WTC11 (cell line): ENCODE measurements around the gene RD3L. TPM values are rescaled to one million over a fixed set of nuclear protein-coding genes. Genes with fewer than 3 reads are reported as not detected.

Experiments
- ATAC-seq: fragments of 200-7000 bp; cut with Tn5 transposase; 2 replicates; pipeline ENCODE4 v1.10.0; 2021; ENCODE audit warnings: mild to moderate bottlenecking, moderate library complexity
- CTCF ChIA-PET: fragments of 300-600 bp; sonication (Branson Sonifier 250); formaldehyde crosslinking; loops from one replicate; lab custom pipeline; 2021; ENCODE audit warnings: antibody characterized with exemption; lab: Charles Lee
- POLR2A ChIA-PET: fragments of 350-600 bp; sonication (Branson Sonifier 250); formaldehyde crosslinking; loops from one replicate; lab custom pipeline; 2021; ENCODE audit warnings: antibody characterized with exemption; lab: Charles Lee
- DNase-seq: peaks from one replicate; pipeline ENCODE4 v3.0.0; 2021; ENCODE audit warnings: low spot score
- H3K27ac Mint-ChIP-seq: 2 replicates; pipeline ENCODE4 v1.8.0; 2021; ENCODE audit warnings: mixed read lengths
- H3K27me3 Mint-ChIP-seq: 2 replicates; pipeline ENCODE4 v1.8.0; 2021; ENCODE audit warnings: low read depth, mild to moderate bottlenecking, moderate library complexity, mixed read lengths
- H3K36me3 Mint-ChIP-seq: 2 replicates; pipeline ENCODE4 v1.8.0; 2021; ENCODE audit warnings: mixed read lengths
- H3K4me1 Mint-ChIP-seq: 2 replicates; pipeline ENCODE4 v1.8.0; 2022; ENCODE audit warnings: mixed read lengths
- H3K4me3 Mint-ChIP-seq: 2 replicates; pipeline ENCODE4 v1.8.0; 2021; ENCODE audit warnings: mild to moderate bottlenecking, moderate library complexity, mixed read lengths
- H3K9me3 Mint-ChIP-seq: 2 replicates; pipeline ENCODE4 v1.8.0; 2021; ENCODE audit warnings: mixed read lengths
- CREB1 ChIP-seq: sonication (generic); formaldehyde crosslinking; IDR thresholded peaks from 2 replicates; pipeline ENCODE4 v1.8.0; 2023; ENCODE audit warnings: mild to moderate bottlenecking, missing genetic modification reagents
- GRHL2 ChIP-seq: fragments of 250-450 bp; sonication (Bioruptor Pico); IDR thresholded peaks from 2 replicates; pipeline ENCODE4 v1.8.0; 2022; ENCODE audit warnings: mild to moderate bottlenecking, moderate library complexity; ENCODE audit not compliant: insufficient replicate concordance, severe bottlenecking
- IRF2 ChIP-seq: sonication (generic); formaldehyde crosslinking; IDR thresholded peaks from 2 replicates; pipeline ENCODE4 v1.8.0; 2022; ENCODE audit warnings: low read depth, missing genetic modification reagents, borderline replicate concordance
- JUN ChIP-seq: sonication (generic); formaldehyde crosslinking; IDR thresholded peaks from 2 replicates; pipeline ENCODE4 v1.8.0; 2023; ENCODE audit warnings: mild to moderate bottlenecking, missing genetic modification reagents
- MXD4 ChIP-seq: fragments of 250-450 bp; sonication (Bioruptor Pico); IDR thresholded peaks from 2 replicates; pipeline ENCODE4 v1.8.0; 2021; ENCODE audit warnings: mild to moderate bottlenecking, moderate library complexity, borderline replicate concordance
- MYBL2 ChIP-seq: sonication (generic); formaldehyde crosslinking; IDR thresholded peaks from 2 replicates; pipeline ENCODE4 v1.8.1; 2023; ENCODE audit warnings: mild to moderate bottlenecking, moderate library complexity, missing genetic modification reagents
- NFE2L1 ChIP-seq: sonication (generic); formaldehyde crosslinking; IDR thresholded peaks from 2 replicates; pipeline ENCODE4 v1.8.1; 2023; ENCODE audit warnings: missing genetic modification reagents
- SMAD3 ChIP-seq: sonication (generic); formaldehyde crosslinking; IDR thresholded peaks from 2 replicates; pipeline ENCODE4 v1.8.0; 2022; ENCODE audit warnings: missing genetic modification reagents, mild to moderate bottlenecking, borderline replicate concordance
- SP1 ChIP-seq: sonication (generic); formaldehyde crosslinking; conservative IDR thresholded peaks from 2 replicates; pipeline ENCODE4 v1.8.1; 2022; ENCODE audit warnings: missing genetic modification reagents
- TCF7 ChIP-seq: sonication (generic); formaldehyde crosslinking; IDR thresholded peaks from 2 replicates; pipeline ENCODE4 v1.8.0; 2022; ENCODE audit warnings: mild to moderate bottlenecking, low read depth, missing genetic modification reagents, moderate library complexity
- TEAD1 ChIP-seq: sonication (generic); formaldehyde crosslinking; IDR thresholded peaks from 2 replicates; pipeline ENCODE4 v1.8.0; 2022; ENCODE audit warnings: mild to moderate bottlenecking, missing genetic modification reagents
- ZBTB21 ChIP-seq: sonication (generic); formaldehyde crosslinking; IDR thresholded peaks from 2 replicates; pipeline ENCODE4 v1.8.1; 2023; ENCODE audit warnings: mild to moderate bottlenecking, missing genetic modification reagents, borderline replicate concordance
- ZNF317 ChIP-seq: sonication (generic); formaldehyde crosslinking; IDR thresholded peaks from 2 replicates; pipeline ENCODE4 v1.8.1; 2023; ENCODE audit warnings: low read depth, mild to moderate bottlenecking, moderate library complexity, missing genetic modification reagents, borderline replicate concordance
- ZNF671 ChIP-seq: fragments of 250-450 bp; sonication (Bioruptor Pico); IDR thresholded peaks from 2 replicates; pipeline ENCODE4 v1.8.0; 2021; ENCODE audit warnings: mild to moderate bottlenecking
- total RNA-seq: library from RNA; stranded (reverse); gene quantifications from 3 replicates; pipeline ENCODE4 v1.2.3, GENCODE V29; 2021
- TF ChIP-seq, protein P1 (sequence below): sonication (generic); formaldehyde crosslinking; IDR thresholded peaks from 2 replicates; pipeline ENCODE4 v1.8.1; 2023; ENCODE audit warnings: mild to moderate bottlenecking, missing genetic modification reagents, borderline replicate concordance
- TF ChIP-seq, protein P2 (sequence below): sonication (generic); formaldehyde crosslinking; IDR thresholded peaks from 2 replicates; pipeline ENCODE4 v1.8.0; 2022; ENCODE audit warnings: mild to moderate bottlenecking, missing genetic modification reagents
- TF ChIP-seq, protein P3 (sequence below): fragments of 250-450 bp; sonication (Bioruptor Pico); IDR thresholded peaks from 2 replicates; pipeline ENCODE4 v1.8.0; 2021; ENCODE audit warnings: mild to moderate bottlenecking
- TF ChIP-seq, protein P4 (sequence below): fragments of 250-450 bp; sonication (Bioruptor Pico); conservative IDR thresholded peaks from 2 replicates; pipeline ENCODE4 v1.9.0; 2021; ENCODE audit warnings: mild to moderate bottlenecking
- TF ChIP-seq, protein P5 (sequence below): sonication (generic); formaldehyde crosslinking; conservative IDR thresholded peaks from 2 replicates; pipeline ENCODE4 v1.8.1; 2023; ENCODE audit warnings: mild to moderate bottlenecking, low read depth, missing genetic modification reagents, moderate library complexity
- TF ChIP-seq, protein P6 (sequence below): sonication (generic); formaldehyde crosslinking; IDR thresholded peaks from 2 replicates; pipeline ENCODE4 v1.8.1; 2022; ENCODE audit warnings: missing genetic modification reagents, borderline replicate concordance

RD3L gene
- total RNA-seq, 1 experiment from 2014 or later = not detected

DNA sequence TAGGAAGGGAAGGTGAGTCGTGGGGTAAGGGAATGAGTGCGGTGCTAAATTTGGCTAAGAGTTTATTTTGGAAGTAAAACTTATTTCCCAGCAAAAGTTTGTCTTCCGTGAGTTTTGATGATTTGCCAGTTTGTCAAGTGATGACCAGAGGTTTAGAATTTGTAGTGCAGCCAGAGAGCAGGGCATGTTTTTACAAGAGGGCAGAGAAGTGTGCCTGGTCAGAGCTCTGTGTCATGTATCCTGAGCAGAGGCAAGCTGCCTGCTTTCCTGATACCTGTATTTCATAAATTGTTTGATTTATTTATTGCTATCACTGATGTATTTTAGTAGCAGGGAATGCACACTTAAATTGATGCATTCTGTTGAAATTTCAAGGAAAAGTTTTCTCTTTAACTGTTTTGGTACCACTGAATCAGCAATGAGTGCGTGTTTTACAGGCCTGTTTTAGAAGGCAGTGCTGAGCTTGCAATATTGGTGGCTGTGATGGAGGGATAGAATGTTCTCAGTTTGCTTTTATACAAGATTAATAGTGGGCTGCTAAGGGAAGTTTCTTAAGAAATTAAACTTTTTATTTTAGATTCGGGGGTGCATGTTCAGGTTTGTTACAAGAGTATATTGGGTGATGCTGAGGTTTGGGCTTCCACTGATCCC, 19.7 kb upstream of the RD3L start:
- no peaks in the 10 kb centered on the region for H3K9me3 Mint-ChIP-seq
- TF ChIP-seq TCF7 (CRISPR knock-in tag) (no peak), SMAD3 (no peak), TEAD1 (CRISPR knock-in tag) (no peak), ZNF317 (no peak), IRF2 (CRISPR knock-in tag) (no peak), MXD4 (no peak), JUN (CRISPR knock-in tag) (no peak), GRHL2 (CRISPR knock-in tag) (no peak), NFE2L1 (CRISPR knock-in tag) (no peak)
- TF ChIP-seq, protein P1, sequence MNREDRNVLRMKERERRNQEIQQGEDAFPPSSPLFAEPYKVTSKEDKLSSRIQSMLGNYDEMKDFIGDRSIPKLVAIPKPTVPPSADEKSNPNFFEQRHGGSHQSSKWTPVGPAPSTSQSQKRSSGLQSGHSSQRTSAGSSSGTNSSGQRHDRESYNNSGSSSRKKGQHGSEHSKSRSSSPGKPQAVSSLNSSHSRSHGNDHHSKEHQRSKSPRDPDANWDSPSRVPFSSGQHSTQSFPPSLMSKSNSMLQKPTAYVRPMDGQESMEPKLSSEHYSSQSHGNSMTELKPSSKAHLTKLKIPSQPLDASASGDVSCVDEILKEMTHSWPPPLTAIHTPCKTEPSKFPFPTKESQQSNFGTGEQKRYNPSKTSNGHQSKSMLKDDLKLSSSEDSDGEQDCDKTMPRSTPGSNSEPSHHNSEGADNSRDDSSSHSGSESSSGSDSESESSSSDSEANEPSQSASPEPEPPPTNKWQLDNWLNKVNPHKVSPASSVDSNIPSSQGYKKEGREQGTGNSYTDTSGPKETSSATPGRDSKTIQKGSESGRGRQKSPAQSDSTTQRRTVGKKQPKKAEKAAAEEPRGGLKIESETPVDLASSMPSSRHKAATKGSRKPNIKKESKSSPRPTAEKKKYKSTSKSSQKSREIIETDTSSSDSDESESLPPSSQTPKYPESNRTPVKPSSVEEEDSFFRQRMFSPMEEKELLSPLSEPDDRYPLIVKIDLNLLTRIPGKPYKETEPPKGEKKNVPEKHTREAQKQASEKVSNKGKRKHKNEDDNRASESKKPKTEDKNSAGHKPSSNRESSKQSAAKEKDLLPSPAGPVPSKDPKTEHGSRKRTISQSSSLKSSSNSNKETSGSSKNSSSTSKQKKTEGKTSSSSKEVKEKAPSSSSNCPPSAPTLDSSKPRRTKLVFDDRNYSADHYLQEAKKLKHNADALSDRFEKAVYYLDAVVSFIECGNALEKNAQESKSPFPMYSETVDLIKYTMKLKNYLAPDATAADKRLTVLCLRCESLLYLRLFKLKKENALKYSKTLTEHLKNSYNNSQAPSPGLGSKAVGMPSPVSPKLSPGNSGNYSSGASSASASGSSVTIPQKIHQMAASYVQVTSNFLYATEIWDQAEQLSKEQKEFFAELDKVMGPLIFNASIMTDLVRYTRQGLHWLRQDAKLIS (CRISPR knock-in tag) = no peak
- TF ChIP-seq, protein P2, sequence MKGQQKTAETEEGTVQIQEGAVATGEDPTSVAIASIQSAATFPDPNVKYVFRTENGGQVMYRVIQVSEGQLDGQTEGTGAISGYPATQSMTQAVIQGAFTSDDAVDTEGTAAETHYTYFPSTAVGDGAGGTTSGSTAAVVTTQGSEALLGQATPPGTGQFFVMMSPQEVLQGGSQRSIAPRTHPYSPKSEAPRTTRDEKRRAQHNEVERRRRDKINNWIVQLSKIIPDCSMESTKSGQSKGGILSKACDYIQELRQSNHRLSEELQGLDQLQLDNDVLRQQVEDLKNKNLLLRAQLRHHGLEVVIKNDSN (CRISPR knock-in tag) = no peak
- TF ChIP-seq, protein P3, sequence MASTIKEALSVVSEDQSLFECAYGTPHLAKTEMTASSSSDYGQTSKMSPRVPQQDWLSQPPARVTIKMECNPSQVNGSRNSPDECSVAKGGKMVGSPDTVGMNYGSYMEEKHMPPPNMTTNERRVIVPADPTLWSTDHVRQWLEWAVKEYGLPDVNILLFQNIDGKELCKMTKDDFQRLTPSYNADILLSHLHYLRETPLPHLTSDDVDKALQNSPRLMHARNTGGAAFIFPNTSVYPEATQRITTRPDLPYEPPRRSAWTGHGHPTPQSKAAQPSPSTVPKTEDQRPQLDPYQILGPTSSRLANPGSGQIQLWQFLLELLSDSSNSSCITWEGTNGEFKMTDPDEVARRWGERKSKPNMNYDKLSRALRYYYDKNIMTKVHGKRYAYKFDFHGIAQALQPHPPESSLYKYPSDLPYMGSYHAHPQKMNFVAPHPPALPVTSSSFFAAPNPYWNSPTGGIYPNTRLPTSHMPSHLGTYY (CRISPR knock-in tag) = no peak
- TF ChIP-seq, all 79 proteins: peak for 0
- ChIA-PET POLR2A (no interaction called here), CTCF (interaction anchor here (1.3 kb wide), 1 partner anchor 61 kb away, joined by 3 read pairs; no protein-coding TSS in a partner anchor)
- Mint-ChIP-seq H3K4me1 (no peaks in the 10 kb centered on the region), H3K27me3 (no peaks in the 10 kb centered on the region; the same call in 1 of the 2 replicates), H3K36me3 (no peaks in the 10 kb centered on the region), H3K27ac (no peak overlapping the region), H3K4me3 (no peak overlapping the region)
- DNase-seq = no peak
- no peak for ATAC-seq

DNA sequence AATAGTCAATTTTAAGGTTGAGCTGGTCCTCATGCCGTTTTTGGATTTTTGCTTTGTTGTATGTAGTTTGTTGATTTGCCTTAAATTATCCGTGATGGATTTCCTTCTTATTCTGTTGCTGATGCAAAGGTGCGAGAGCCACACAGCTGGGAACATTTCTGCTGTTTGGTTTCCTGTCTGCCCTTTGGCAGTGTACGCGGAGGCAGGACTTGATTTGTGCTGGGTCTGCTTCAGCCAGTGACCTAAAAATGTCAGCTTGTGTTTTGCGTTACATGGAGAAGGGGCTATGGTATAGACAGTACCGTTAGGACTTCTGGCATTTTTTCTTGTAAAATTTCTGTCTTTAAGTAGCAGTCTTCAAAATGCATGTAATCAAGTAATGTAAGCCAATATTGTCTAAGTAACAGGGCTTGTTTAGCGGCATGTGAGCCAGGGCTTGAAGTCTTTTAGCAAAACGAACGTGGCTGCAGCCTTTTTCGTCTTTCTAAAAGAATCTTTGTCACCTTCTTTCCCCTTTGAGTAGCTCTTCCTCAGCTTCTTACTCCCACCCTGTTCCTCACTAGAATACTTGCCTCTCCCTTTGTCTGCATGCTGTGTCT, 18.2 kb upstream of the RD3L start:
- Mint-ChIP-seq H3K27ac (no peak overlapping the region; the same call in 1 of the 2 replicates), H3K36me3 (no peaks in the 10 kb centered on the region), H3K27me3 (no peaks in the 10 kb centered on the region; the same call in 1 of the 2 replicates), H3K9me3 (no peaks in the 10 kb centered on the region), H3K4me3 (no peak overlapping the region), H3K4me1 (no peaks in the 10 kb centered on the region)
- DNase-seq = no peak
- ChIA-PET POLR2A (no interaction called here), CTCF (interaction anchor here (0.7 to 1.3 kb wide), 2 partner anchors 50 to 60 kb away, joined by 3 to 4 read pairs; no protein-coding TSS in a partner anchor)
- ATAC-seq = no peak
- no peak for TF ChIP-seq ZNF671
- TF ChIP-seq, protein P4, sequence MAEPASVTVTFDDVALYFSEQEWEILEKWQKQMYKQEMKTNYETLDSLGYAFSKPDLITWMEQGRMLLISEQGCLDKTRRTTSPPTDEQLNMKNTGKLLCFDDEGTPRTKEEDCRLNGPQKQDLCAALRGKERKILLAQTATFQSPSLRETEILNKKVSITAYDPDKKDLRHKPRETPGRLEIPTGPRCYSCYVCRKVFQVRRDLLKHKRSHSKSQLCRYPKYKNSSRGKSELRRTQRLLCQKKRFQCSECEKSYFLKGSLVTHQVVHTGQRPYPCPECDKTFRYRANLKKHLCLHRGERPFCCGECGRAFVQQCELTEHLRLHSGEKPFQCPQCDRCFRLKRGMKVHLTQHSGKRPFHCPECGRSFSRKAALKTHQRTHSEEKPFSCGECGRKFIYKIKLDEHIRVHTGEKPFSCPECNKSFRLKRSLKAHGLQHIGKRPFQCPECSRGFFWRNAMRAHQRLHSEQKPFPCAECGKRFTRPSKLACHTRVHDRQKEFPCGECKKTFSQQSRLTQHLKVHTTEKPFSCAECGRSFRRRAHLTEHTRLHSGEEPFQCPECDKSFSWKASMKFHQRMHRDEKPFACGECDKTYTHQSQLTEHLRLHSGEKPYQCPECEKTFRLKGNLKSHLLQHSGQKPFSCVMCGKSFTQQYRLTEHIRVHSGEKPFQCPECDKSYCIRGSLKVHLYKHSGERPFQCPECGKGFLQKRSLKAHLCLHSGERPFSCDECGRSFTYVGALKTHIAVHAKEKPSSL (CRISPR knock-in tag) = no peak
- no peak for TF ChIP-seq CREB1 (CRISPR knock-in tag)
- TF ChIP-seq, protein P5, sequence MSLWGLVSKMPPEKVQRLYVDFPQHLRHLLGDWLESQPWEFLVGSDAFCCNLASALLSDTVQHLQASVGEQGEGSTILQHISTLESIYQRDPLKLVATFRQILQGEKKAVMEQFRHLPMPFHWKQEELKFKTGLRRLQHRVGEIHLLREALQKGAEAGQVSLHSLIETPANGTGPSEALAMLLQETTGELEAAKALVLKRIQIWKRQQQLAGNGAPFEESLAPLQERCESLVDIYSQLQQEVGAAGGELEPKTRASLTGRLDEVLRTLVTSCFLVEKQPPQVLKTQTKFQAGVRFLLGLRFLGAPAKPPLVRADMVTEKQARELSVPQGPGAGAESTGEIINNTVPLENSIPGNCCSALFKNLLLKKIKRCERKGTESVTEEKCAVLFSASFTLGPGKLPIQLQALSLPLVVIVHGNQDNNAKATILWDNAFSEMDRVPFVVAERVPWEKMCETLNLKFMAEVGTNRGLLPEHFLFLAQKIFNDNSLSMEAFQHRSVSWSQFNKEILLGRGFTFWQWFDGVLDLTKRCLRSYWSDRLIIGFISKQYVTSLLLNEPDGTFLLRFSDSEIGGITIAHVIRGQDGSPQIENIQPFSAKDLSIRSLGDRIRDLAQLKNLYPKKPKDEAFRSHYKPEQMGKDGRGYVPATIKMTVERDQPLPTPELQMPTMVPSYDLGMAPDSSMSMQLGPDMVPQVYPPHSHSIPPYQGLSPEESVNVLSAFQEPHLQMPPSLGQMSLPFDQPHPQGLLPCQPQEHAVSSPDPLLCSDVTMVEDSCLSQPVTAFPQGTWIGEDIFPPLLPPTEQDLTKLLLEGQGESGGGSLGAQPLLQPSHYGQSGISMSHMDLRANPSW (CRISPR knock-in tag) = no peak
- TF ChIP-seq, protein P2 (CRISPR knock-in tag) = no peak
- no peak for TF ChIP-seq SP1
- TF ChIP-seq, protein P6, sequence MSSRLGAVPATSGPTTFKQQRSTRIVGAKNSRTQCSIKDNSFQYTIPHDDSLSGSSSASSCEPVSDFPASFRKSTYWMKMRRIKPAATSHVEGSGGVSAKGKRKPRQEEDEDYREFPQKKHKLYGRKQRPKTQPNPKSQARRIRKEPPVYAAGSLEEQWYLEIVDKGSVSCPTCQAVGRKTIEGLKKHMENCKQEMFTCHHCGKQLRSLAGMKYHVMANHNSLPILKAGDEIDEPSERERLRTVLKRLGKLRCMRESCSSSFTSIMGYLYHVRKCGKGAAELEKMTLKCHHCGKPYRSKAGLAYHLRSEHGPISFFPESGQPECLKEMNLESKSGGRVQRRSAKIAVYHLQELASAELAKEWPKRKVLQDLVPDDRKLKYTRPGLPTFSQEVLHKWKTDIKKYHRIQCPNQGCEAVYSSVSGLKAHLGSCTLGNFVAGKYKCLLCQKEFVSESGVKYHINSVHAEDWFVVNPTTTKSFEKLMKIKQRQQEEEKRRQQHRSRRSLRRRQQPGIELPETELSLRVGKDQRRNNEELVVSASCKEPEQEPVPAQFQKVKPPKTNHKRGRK (CRISPR knock-in tag) = no peak
- TF ChIP-seq MYBL2 (CRISPR knock-in tag) = no peak
- no peak for TF ChIP-seq ZBTB21 (CRISPR knock-in tag)
